Hepatic stellate cell (primary cell): ENCODE data around the gene KDM2A.

Experiments
- DNase-seq: peaks from one replicate; pipeline ENCODE4 v3.0.0; 2011; ENCODE audit warnings: low spot score

KDM2A gene

GRCh38 chr11:67118801-67119584 is at the start of gene KDM2A:
Gene KDM2A (plus strand): TSS chr11:67119263. CDS start chr11:67121317, 2,054 bp downstream.
- DNase-seq: peak; percentile 100

- peak; percentile 93 for DNase-seq
These were observed 47.4 kb upstream of the KDM2A start for GRCh38 chr11:67071420-67072284.

GRCh38 chr11:67072295-67072694 is 46.8 kb upstream of the KDM2A start:
- DNase-seq: no peak

- no peak for DNase-seq
These were observed 45.2 kb upstream of the KDM2A start for GRCh38 chr11:67073908-67074307.

- DNase-seq: no peak
These were observed 42.9 kb upstream of the KDM2A start for GRCh38 chr11:67076202-67076601.

- no peak for DNase-seq
These were observed 39.9 kb upstream of the KDM2A start for GRCh38 chr11:67079065-67079705.

- DNase-seq: no peak
These were observed 36.8 kb upstream of the KDM2A start for GRCh38 chr11:67082071-67082791.

GRCh38 chr11:67083786-67084366 is 35.2 kb upstream of the KDM2A start:
- DNase-seq: no peak

GRCh38 chr11:67085617-67086016 is 33.4 kb upstream of the KDM2A start:
- no peak for DNase-seq

- DNase-seq: no peak
These were observed 28.3 kb upstream of the KDM2A start for GRCh38 chr11:67090717-67091116.

- no peak for DNase-seq
These were observed 23.9 kb upstream of the KDM2A start for GRCh38 chr11:67095214-67095507.

- DNase-seq: no peak
These were observed 20.1 kb upstream of the KDM2A start for GRCh38 chr11:67098799-67099429.

- no peak for DNase-seq
These were observed 19.2 kb upstream of the KDM2A start for GRCh38 chr11:67099831-67100324.

GRCh38 chr11:67102664-67103063 is 16.4 kb upstream of the KDM2A start:
- no peak for DNase-seq

GRCh38 chr11:67105964-67106363 is 13.1 kb upstream of the KDM2A start:
- no peak for DNase-seq

GRCh38 chr11:67111261-67111660 is 7.8 kb upstream of the KDM2A start:
- DNase-seq: no peak

GRCh38 chr11:67113231-67113721 is 5.8 kb upstream of the KDM2A start:
- no peak for DNase-seq

GRCh38 chr11:67114275-67114896 is 4.7 kb upstream of the KDM2A start:
- DNase-seq: no peak

GRCh38 chr11:67116758-67117105 is 2.3 kb upstream of the KDM2A start:
- no peak for DNase-seq

GRCh38 chr11:67117176-67117575 is 1.9 kb upstream of the KDM2A start:
- DNase-seq: no peak
